K562 (cell line): ENCODE measurements around the gene SNAI1. TPM values are rescaled to one million over a fixed set of nuclear protein-coding genes. Genes with fewer than 3 reads are reported as not detected.

Experiments
- BRD4 ChIP-seq: fragments of 200-600 bp; sonication (generic); IDR thresholded peaks from 2 replicates; pipeline ENCODE4 v1.6.1; 2017; ENCODE audit warnings: inconsistent platforms
- ELF4 ChIP-seq: fragments of 450-650 bp; formaldehyde crosslinking; IDR thresholded peaks from 2 replicates; pipeline ENCODE4 v1.4.0; 2022; ENCODE audit warnings: missing genetic modification characterization
- HDAC6 ChIP-seq: IDR thresholded peaks from 2 replicates; pipeline ENCODE4 v1.6.1; 2012; ENCODE audit warnings: low read depth, mild to moderate bottlenecking, control low read depth, inconsistent platforms, low read length, moderate library complexity
- KDM2B ChIP-seq: fragments of 250-450 bp; sonication (Bioruptor Pico); IDR thresholded peaks from 2 replicates; pipeline ENCODE4 v1.8.0; 2021; ENCODE audit warnings: mild to moderate bottlenecking, moderate library complexity
- KLF16 ChIP-seq: IDR thresholded peaks from 2 replicates; pipeline ENCODE4 v1.6.1; 2016; ENCODE audit warnings: antibody characterized with exemption
- SOX6 ChIP-seq: fragments of 450-650 bp; IDR thresholded peaks from 2 replicates; pipeline ENCODE4 v1.6.1; 2014; ENCODE audit warnings: mild to moderate bottlenecking
- SRSF7 ChIP-seq: fragments of 200-400 bp; formaldehyde crosslinking; optimal IDR thresholded peaks from 2 replicates; pipeline ENCODE3; 2017; ENCODE audit warnings: mild to moderate bottlenecking, low read depth, low read length
- TSC22D4 ChIP-seq: fragments of 450-650 bp; IDR thresholded peaks from 2 replicates; pipeline ENCODE4 v1.6.1; 2016; ENCODE audit warnings: missing genetic modification characterization, missing biosample characterization, control low read depth
- XRCC5 ChIP-seq: fragments of 200-400 bp; formaldehyde crosslinking; IDR thresholded peaks from 2 replicates; pipeline ENCODE4 v1.6.1; 2017; ENCODE audit warnings: low read depth, mild to moderate bottlenecking, low read length
- ZNF134 ChIP-seq: fragments of 250-450 bp; sonication (Bioruptor Pico); conservative IDR thresholded peaks from 2 replicates; pipeline ENCODE4 v1.4.0; 2020
- ZNF165 ChIP-seq: fragments of 250-450 bp; sonication (Bioruptor Pico); IDR thresholded peaks from 2 replicates; pipeline ENCODE4 v1.4.0; 2020; ENCODE audit warnings: borderline replicate concordance
- ZNF224 ChIP-seq: sonication (generic); formaldehyde crosslinking; IDR thresholded peaks from 2 replicates; pipeline ENCODE4 v1.8.0; 2022; ENCODE audit warnings: mild to moderate bottlenecking, missing genetic modification reagents
- ZNF444 ChIP-seq: fragments of 250-450 bp; sonication (Bioruptor Pico); IDR thresholded peaks from 2 replicates; pipeline ENCODE4 v1.4.0; 2020; ENCODE audit warnings: mild to moderate bottlenecking, moderate library complexity
- ZNF583 ChIP-seq: fragments of 250-450 bp; sonication (Bioruptor Pico); IDR thresholded peaks from 2 replicates; pipeline ENCODE4 v1.4.0; 2020
- polyA plus RNA-seq, 8 experiments: library from polyadenylated mRNA; depleted of rRNA in 4 of 8; stranded (reverse) in 5 of 8; unstranded in 3 of 8; fragments of >200 nt; fragmentation: Nextera tagmentation in 2 of 8; fragmentation: Illumina TruSeq in 1 of 8; extraction: Ambion mirVana in 2 of 8; extraction: Trizol in 1 of 8; gene quantifications; 2 replicates each; pipeline versions ENCODE4 v1.2.1 to v1.2.3, GENCODE V29; 2011 to 2014; ENCODE audit warnings: inconsistent platforms in 1 of 8, missing spikeins in 1 of 8
- total RNA-seq, 7 experiments: library from RNA; depleted of rRNA in 6 of 7; stranded (reverse); fragments of >200 nt in 6 of 7; fragmentation: Illumina TruSeq in 2 of 7; extraction: Trizol in 2 of 7; gene quantifications; 2 replicates each; pipeline versions ENCODE4 v1.2.1 to v1.2.3, GENCODE V29; 2011 to 2021; ENCODE audit warnings: low replicate concordance in 1 of 7
- TF ChIP-seq, protein P1 (sequence below): fragments of 250-450 bp; sonication (Bioruptor Pico); IDR thresholded peaks from 2 replicates; pipeline ENCODE4 v1.8.0; 2022; ENCODE audit warnings: moderate library complexity, mild to moderate bottlenecking, inconsistent platforms
- TF ChIP-seq, protein P2 (sequence below), 2 experiments: fragments of 450-650 bp in 1 of 2; sonication (generic) in 1 of 2; formaldehyde crosslinking in 1 of 2; IDR thresholded peaks in 1 of 2; conservative IDR thresholded peaks in 1 of 2; 2 replicates each; pipeline versions ENCODE4 v1.6.1 to v1.8.1; 2016 to 2023; ENCODE audit warnings: mild to moderate bottlenecking in 2 of 2, moderate library complexity in 2 of 2, inconsistent platforms in 1 of 2, missing genetic modification reagents in 1 of 2
- TF ChIP-seq, protein P3 (sequence below): IDR thresholded peaks from 2 replicates; pipeline ENCODE4 v1.6.1; 2014; ENCODE audit warnings: antibody characterized with exemption
- TF ChIP-seq, protein P4 (sequence below): fragments of 450-650 bp; formaldehyde crosslinking; IDR thresholded peaks from 2 replicates; pipeline ENCODE4 v1.4.0; 2020; ENCODE audit warnings: mild to moderate bottlenecking, moderate library complexity
- TF ChIP-seq, protein P5 (sequence below): sonication (generic); formaldehyde crosslinking; IDR thresholded peaks from 2 replicates; pipeline ENCODE4 v1.8.0; 2023; ENCODE audit warnings: mild to moderate bottlenecking, missing genetic modification reagents
- TF ChIP-seq, protein P6 (sequence below): sonication (generic); formaldehyde crosslinking; IDR thresholded peaks from 2 replicates; pipeline ENCODE4 v1.8.1; 2022; ENCODE audit warnings: missing genetic modification reagents

SNAI1 gene
- total and polyA plus RNA-seq, 9 of the 15 experiments (the other 6 are each of a cell fraction or from before 2014, with no cell fraction given), result 0.32 to 11.6 (median 2.0) TPM

DNA sequence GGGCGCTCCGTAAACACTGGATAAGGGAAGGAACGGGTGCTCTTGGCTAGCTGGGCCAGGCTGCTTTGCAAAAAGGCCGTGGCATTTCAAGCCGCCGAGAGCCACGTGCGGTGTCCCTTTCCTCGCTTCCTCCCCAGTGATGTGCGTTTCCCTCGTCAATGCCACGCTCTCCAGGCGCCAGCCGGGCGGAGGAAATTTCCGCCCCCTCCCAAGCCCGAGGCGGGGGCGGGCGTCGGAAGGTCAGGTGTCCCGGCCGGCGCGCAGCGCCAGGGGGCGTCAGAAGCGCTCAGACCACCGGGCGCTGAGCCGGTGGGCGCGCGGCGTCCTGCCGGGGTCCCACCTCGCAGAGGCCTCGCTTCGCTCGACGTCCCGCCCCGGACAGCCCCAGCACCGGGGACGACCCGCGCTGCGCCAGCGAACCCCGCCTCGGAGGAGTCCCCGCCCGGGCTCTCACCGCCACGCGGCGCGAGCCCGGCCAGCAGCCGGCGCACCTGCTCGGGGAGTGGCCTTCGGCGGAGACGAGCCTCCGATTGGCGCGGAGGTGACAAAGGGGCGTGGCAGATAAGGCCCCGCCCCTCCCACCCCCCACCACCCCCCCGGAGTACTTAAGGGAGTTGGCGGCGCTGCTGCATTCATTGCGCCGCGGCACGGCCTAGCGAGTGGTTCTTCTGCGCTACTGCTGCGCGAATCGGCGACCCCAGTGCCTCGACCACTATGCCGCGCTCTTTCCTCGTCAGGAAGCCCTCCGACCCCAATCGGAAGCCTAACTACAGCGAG is at the start of gene SNAI1 (continued):
- TF ChIP-seq, protein P1, sequence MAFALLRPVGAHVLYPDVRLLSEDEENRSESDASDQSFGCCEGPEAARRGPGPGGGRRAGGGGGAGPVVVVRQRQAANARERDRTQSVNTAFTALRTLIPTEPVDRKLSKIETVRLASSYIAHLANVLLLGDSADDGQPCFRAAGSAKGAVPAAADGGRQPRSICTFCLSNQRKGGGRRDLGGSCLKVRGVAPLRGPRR (CRISPR knock-in tag), result peak; percentile 26; the same call in 1 of the 2 replicates
- TF ChIP-seq XRCC5, result peak; percentile 25; the same call in 1 of the 2 replicates
- TF ChIP-seq SRSF7, result no peak
- TF ChIP-seq ZNF444 (CRISPR knock-in tag), result peak; percentile 21; the same call in 1 of the 2 replicates
- TF ChIP-seq, protein P2, sequence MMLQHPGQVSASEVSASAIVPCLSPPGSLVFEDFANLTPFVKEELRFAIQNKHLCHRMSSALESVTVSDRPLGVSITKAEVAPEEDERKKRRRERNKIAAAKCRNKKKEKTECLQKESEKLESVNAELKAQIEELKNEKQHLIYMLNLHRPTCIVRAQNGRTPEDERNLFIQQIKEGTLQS (IDR thresholded peaks at IDR 0.05), result no peak
- TF ChIP-seq, protein P2 (CRISPR knock-in tag; conservative IDR thresholded peaks at IDR 0.05), result peak; percentile 44
- TF ChIP-seq ZNF583 (CRISPR knock-in tag), result peak; percentile 84
- no peak for TF ChIP-seq ZNF134 (CRISPR knock-in tag)
- 0 out of 2 replicates have a peak, but pooled peaks have one; percentile 37 for TF ChIP-seq HDAC6
- TF ChIP-seq ZNF165 (CRISPR knock-in tag), result 0 out of 2 replicates have a peak, but pooled peaks have one; percentile 74
- TF ChIP-seq ZNF224 (CRISPR knock-in tag), result 0 out of 2 replicates have a peak, but pooled peaks have one; percentile 81
- TF ChIP-seq TSC22D4, result no peak
- peak; percentile 60; the same call in 1 of the 2 replicates for TF ChIP-seq SOX6
- TF ChIP-seq, protein P3, sequence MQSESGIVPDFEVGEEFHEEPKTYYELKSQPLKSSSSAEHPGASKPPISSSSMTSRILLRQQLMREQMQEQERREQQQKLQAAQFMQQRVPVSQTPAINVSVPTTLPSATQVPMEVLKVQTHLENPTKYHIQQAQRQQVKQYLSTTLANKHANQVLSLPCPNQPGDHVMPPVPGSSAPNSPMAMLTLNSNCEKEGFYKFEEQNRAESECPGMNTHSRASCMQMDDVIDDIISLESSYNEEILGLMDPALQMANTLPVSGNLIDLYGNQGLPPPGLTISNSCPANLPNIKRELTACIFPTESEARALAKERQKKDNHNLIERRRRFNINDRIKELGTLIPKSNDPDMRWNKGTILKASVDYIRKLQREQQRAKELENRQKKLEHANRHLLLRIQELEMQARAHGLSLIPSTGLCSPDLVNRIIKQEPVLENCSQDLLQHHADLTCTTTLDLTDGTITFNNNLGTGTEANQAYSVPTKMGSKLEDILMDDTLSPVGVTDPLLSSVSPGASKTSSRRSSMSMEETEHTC, result peak; percentile 30; the same call in 1 of the 2 replicates
- TF ChIP-seq, protein P4, sequence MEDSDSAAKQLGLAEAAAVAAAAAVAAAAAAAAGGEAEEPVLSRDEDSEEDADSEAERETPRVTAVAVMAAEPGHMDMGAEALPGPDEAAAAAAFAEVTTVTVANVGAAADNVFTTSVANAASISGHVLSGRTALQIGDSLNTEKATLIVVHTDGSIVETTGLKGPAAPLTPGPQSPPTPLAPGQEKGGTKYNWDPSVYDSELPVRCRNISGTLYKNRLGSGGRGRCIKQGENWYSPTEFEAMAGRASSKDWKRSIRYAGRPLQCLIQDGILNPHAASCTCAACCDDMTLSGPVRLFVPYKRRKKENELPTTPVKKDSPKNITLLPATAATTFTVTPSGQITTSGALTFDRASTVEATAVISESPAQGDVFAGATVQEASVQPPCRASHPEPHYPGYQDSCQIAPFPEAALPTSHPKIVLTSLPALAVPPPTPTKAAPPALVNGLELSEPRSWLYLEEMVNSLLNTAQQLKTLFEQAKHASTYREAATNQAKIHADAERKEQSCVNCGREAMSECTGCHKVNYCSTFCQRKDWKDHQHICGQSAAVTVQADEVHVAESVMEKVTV (CRISPR knock-in tag), result peak; percentile 57
- TF ChIP-seq, protein P5, sequence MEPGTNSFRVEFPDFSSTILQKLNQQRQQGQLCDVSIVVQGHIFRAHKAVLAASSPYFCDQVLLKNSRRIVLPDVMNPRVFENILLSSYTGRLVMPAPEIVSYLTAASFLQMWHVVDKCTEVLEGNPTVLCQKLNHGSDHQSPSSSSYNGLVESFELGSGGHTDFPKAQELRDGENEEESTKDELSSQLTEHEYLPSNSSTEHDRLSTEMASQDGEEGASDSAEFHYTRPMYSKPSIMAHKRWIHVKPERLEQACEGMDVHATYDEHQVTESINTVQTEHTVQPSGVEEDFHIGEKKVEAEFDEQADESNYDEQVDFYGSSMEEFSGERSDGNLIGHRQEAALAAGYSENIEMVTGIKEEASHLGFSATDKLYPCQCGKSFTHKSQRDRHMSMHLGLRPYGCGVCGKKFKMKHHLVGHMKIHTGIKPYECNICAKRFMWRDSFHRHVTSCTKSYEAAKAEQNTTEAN (CRISPR knock-in tag), result peak; percentile 83
- TF ChIP-seq KDM2B (CRISPR knock-in tag), result peak; percentile 91
- TF ChIP-seq, protein P6, sequence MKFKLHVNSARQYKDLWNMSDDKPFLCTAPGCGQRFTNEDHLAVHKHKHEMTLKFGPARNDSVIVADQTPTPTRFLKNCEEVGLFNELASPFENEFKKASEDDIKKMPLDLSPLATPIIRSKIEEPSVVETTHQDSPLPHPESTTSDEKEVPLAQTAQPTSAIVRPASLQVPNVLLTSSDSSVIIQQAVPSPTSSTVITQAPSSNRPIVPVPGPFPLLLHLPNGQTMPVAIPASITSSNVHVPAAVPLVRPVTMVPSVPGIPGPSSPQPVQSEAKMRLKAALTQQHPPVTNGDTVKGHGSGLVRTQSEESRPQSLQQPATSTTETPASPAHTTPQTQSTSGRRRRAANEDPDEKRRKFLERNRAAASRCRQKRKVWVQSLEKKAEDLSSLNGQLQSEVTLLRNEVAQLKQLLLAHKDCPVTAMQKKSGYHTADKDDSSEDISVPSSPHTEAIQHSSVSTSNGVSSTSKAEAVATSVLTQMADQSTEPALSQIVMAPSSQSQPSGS (CRISPR knock-in tag), result 0 out of 2 replicates have a peak, but pooled peaks have one; percentile 59
- 0 out of 2 replicates have a peak, but pooled peaks have one; percentile 28 for TF ChIP-seq KLF16
- TF ChIP-seq BRD4, result 0 out of 2 replicates have a peak, but pooled peaks have one; percentile 49
- TF ChIP-seq ELF4, result peak; percentile 57; the same call in 1 of the 2 replicates
